GM12892 (cell line): ENCODE data around the gene SNW1.

ENCODE experiments used
- POLR2A ChIP-seq: IDR thresholded peaks from 2 replicates; pipeline ENCODE4 v1.6.1; 2011; ENCODE audit warnings: low read depth, low read length, control low read depth
- POLR2AphosphoS5 ChIP-seq: IDR thresholded peaks from 2 replicates; pipeline ENCODE4 v1.6.1; 2011; ENCODE audit warnings: low read depth, low read length, control low read depth
- TAF1 ChIP-seq: IDR thresholded peaks from 2 replicates; pipeline ENCODE4 v1.6.1; 2011; ENCODE audit warnings: low read depth, mild to moderate bottlenecking, control low read depth, low read length, borderline replicate concordance

- TF ChIP-seq POLR2A (peak; percentile 87), TAF1 (peak; percentile 71), POLR2AphosphoS5 (peak; percentile 92)
Measured at GRCh38 chr14:77760381-77761204, at the start of gene SNW1.
